ENCODE results near the gene CRACDL. TPM values are rescaled to one million over a fixed set of nuclear protein-coding genes. Genes with fewer than 3 reads are reported as not detected.

CRACDL gene
- total and polyA plus RNA-seq, 12 donors: 1.2 to 7.9 (median 3.2) TPM

DNA sequence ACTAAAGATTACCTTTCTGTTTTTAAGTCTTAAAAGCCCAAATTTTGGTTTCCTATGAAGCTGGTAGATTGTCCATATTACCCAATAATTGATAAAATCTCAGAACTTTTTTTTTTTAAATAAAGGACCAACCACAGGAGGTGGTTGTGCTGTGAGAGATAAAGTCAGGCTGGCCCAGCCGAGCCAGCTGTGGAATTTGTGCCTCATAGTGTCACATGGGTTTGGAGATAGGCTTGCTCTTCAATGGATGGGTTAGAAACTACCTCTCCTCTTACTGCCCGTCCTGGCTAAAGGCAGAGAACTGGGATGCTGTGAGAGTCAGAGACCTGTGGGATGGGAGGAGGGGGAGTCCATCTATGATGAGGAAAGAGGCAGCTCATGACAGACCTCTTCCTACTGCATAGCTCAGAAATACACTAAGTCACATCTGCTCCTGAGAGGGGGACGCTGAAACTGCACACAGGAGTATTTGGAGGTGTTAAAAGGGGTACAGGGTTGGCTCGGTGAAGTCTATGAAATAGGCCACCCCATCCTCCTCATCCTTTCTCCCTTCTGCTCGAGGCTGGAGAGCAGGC is 105.4 kb downstream of the CRACDL start:
- Histone ChIP-seq H3K4me1 (peaks cover 0 to 43% (median 22%) of the 10 kb centered on the region in 9 donors), H3K27ac (no peak overlapping the region), H3K27me3 (no peaks in the 10 kb centered on the region), H3K36me3 (no peaks in the 10 kb centered on the region), H3K9me3 (no peaks in the 10 kb centered on the region), H3K4me3 (no peak overlapping the region)
- DNase-seq: no peak
- ATAC-seq: no peak
- intact Hi-C loops (cut with DNase I): loop anchor here in 4 of 10 donors (10.0 kb wide), 2 partner anchors 96 to 416 kb away; partner anchors contain the start of gene MGAT4A (in 1 of the 4)
- WGBS, 2 donors: 73 to 78% methylated on average over 5 of the region's 5 CpGs
- TF ChIP-seq CTCF (IDR thresholded peaks at IDR 0.05): no peak

DNA sequence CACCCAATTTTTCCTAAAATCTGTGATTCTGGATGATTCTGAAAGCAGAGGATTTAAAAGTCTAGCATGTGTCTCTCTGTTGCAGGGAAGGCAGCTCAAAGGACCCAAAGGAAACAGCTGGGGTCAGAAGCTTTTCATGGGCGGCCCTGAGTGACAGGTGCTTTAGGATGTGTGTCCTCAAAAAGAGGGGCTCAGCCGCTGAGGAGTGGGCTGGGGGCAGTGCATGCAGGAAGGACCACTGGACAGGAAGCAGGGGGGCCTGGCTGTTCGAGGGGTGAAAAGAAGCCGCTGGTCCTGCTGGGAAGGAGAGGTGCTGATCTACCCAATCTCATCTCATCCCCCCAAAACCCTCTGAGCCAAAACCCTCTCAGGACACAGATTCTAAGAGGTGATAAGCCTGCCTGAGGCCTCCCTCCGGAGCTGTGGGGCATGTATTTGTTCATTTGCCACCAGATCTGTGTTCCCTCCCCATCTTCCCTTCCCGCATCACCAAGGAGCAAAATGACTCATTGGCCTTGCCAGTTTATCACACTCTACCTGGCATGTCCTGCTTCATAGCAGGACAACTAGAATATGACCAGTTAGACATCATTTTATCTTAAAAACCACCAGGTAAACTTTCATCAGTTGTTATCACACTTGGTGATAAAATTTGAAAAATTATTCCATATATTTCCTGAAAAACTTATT is 106.3 kb downstream of the CRACDL start:
- Histone ChIP-seq H3K4me1 (peaks cover 0 to 51% (median 31%) of the 10 kb centered on the region in 9 donors), H3K27ac (peak overlapping the region in 3 of 10 donors; percentile 3 to 47 (median 29)), H3K9me3 (no peaks in the 10 kb centered on the region), H3K36me3 (no peaks in the 10 kb centered on the region), H3K4me3 (no peak overlapping the region), H3K27me3 (no peaks in the 10 kb centered on the region)
- WGBS, 2 donors: 72 to 80% methylated on average over 6 of the region's 6 CpGs
- ATAC-seq (no peak), DNase-seq (no peak)
- intact Hi-C loops (cut with DNase I): loop anchor here in 5 of 10 donors (5.0 to 10.0 kb wide), 3 partner anchors 95 to 415 kb away; partner anchors contain the start of gene MGAT4A (in 2 of the 5)
- TF ChIP-seq CTCF (IDR thresholded peaks at IDR 0.05): no peak

DNA sequence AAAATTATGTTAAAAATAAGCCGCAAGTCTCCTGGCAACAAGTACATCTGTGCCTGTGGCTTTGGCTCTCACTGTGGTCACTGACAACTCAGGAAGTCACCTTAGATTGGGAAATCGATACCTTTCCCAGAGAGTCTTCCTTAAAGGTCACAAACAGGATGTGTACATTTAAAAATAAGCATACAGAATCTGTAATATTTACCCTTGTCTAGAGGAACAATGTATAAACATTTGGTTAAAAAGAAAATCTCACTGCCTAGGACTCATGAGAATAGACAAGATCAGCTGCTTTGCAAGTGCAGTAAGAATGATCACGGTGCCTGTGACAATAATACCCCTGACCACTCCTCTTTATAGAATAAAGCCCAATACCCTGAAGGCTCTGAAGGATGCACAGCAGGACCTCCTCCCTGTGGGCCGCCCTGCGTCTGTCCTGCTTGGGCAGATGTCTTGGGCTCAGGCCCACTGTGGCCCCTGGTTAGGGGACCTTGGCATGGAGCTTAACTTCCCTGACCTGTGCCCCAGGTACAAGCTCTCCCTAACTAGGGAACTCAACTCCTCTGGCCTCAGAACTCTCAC is 107.1 kb downstream of the CRACDL start:
- DNase-seq (no peak), ATAC-seq (no peak)
- peaks cover 0 to 58% (median 31%) of the 10 kb centered on the region in 9 donors for H3K4me1 ChIP-seq
- no peaks in the 10 kb centered on the region for H3K36me3 ChIP-seq
- intact Hi-C loops (cut with DNase I): loop anchor here in 1 of 10 donors (5.0 kb wide), 1 partner anchor 97 kb away; the partner anchor contains the start of gene MGAT4A
- TF ChIP-seq CTCF (IDR thresholded peaks at IDR 0.05): no peak
- 65 to 67% methylated on average over 5 of the region's 5 CpGs for WGBS, 2 donors
- peak overlapping the region in 3 of 10 donors; percentile 3 to 47 (median 29) for H3K27ac ChIP-seq
- H3K4me3 ChIP-seq: no peak overlapping the region
- H3K27me3 ChIP-seq: no peaks in the 10 kb centered on the region
- no peaks in the 10 kb centered on the region for H3K9me3 ChIP-seq

DNA sequence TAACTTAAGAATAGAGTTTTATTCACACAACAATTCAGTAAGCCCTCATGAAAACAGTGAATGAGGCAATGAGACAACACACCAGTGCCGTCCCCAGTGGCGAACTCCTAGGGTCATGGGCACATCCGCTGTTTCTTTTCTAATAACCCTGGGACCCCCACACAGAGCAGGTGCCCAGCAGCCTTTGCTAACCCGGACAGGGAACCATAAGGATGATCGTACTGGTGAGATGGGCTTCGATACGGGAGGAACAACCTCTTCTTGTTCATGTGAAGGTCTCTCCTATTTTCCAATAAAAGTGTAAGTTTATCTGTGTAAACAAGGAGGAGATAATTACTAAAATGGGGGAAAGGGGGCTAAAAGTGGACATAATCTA is 107.7 kb downstream of the CRACDL start:
- no peak for DNase-seq
- Histone ChIP-seq H3K27ac (no peak overlapping the region), H3K27me3 (no peaks in the 10 kb centered on the region), H3K9me3 (no peaks in the 10 kb centered on the region), H3K4me1 (peaks cover 3 to 58% (median 33%) of the 10 kb centered on the region in 9 donors), H3K4me3 (no peak overlapping the region), H3K36me3 (no peaks in the 10 kb centered on the region)
- 88 to 92% methylated on average over 7 of the region's 7 CpGs for WGBS, 2 donors
- no peak for ATAC-seq
- intact Hi-C loops (cut with DNase I): loop anchor here in 1 of 10 donors (5.0 kb wide), 1 partner anchor 96 kb away; the partner anchor contains the start of gene MGAT4A
- no peak for TF ChIP-seq CTCF (IDR thresholded peaks at IDR 0.05)

Measured in heart right ventricle (tissue), 16 donors.